ENCODE measurements around the gene DDX23. TPM values are rescaled to one million over a fixed set of nuclear protein-coding genes. Genes with fewer than 3 reads are reported as not detected.

DDX23 gene
- total RNA-seq, 4 donors from 2014 or later = 56.5 to 74.3 (median 66.9) TPM

- WGBS, 2 donors = 82 to 87% methylated on average over 5 of the region's 5 CpGs
- no peak for DNase-seq (ENCODE audit: low spot score in 2 of 2)
- H3K4me3 ChIP-seq (ENCODE audit: low read depth, poor library complexity, severe bottlenecking) = no peak overlapping the region
- no peak for TF ChIP-seq POLR2A (IDR thresholded peaks at IDR 0.05)
- TF ChIP-seq CTCF (IDR thresholded peaks at IDR 0.05) = no peak
- intact Hi-C loops (cut with DNase I; ENCODE audit: low total_unique reads) = no loop called here
Measured at GRCh38 chr12:48819986-48820725, 31.8 kb downstream of the DDX23 start.

GRCh38 chr12:48818831-48819590 lies 33.0 kb downstream of the DDX23 start:
- H3K4me3 ChIP-seq (ENCODE audit: low read depth, poor library complexity, severe bottlenecking) = peak overlapping the region; percentile 50
- intact Hi-C loops (cut with DNase I; ENCODE audit: low total_unique reads) = no loop called here
- 27 to 42% methylated on average over 18 to 33 of the region's 37 CpGs for WGBS, 2 donors
- no peak for DNase-seq (ENCODE audit: low spot score in 2 of 2)
- TF ChIP-seq CTCF (IDR thresholded peaks at IDR 0.05) (no peak), POLR2A (IDR thresholded peaks at IDR 0.05) (no peak)

- H3K4me3 ChIP-seq (ENCODE audit: low read depth, poor library complexity, severe bottlenecking) = peak within 1 kb of the TSS; percentile 50
- intact Hi-C loops (cut with DNase I; ENCODE audit: low total_unique reads) = no loop called here
- no peak for TF ChIP-seq POLR2A (IDR thresholded peaks at IDR 0.05)
- TF ChIP-seq CTCF (IDR thresholded peaks at IDR 0.05) = no peak
- WGBS, 2 donors = 1% methylated on average over 58 to 77 of the region's 79 CpGs
- DNase-seq (ENCODE audit: low spot score in 2 of 2) = peak; percentile 68 to 96
Measured at GRCh38 chr12:48817873-48818830, 33.8 kb downstream of the DDX23 start, which contains the start of gene CACNB3. CACNB3 (plus strand) TSS chr12:48818496; CDS start chr12:48818930, 434 bp downstream.

- no peak overlapping the region for H3K4me3 ChIP-seq (ENCODE audit: low read depth, poor library complexity, severe bottlenecking)
- no peak for DNase-seq (ENCODE audit: low spot score in 2 of 2)
- intact Hi-C loops (cut with DNase I; ENCODE audit: low total_unique reads) = no loop called here
- whole genome bisulfite sequencing, 2 donors = 76 to 84% methylated on average over 3 of the region's 3 CpGs
- TF ChIP-seq POLR2A (IDR thresholded peaks at IDR 0.05) (no peak), CTCF (IDR thresholded peaks at IDR 0.05) (no peak)
Measured at GRCh38 chr12:48816143-48816854, 35.7 kb downstream of the DDX23 start.
